HT-29 (cell line): ENCODE data around the gene GNPDA1. TPM values are rescaled to one million over a fixed set of nuclear protein-coding genes. Genes with fewer than 3 reads are reported as not detected.

ENCODE experiments used
- DNase-seq: peaks from one replicate; pipeline ENCODE4 v3.0.0-alpha.2; 2015; ENCODE audit warnings: low spot score
- total RNA-seq: library from RNA; depleted of rRNA; stranded (reverse); fragments of >200 nt; shearing (Covaris generic); gene quantifications from 2 replicates; pipeline ENCODE4 v1.2.3, GENCODE V29; 2014

The GNPDA1 gene
- total RNA-seq, 1 experiment from 2014 or later, result 34.0 TPM

GRCh38 chr5:141994511-141995136 lies 18.2 kb downstream of the GNPDA1 start:
- DNase-seq, result no peak

DNA sequence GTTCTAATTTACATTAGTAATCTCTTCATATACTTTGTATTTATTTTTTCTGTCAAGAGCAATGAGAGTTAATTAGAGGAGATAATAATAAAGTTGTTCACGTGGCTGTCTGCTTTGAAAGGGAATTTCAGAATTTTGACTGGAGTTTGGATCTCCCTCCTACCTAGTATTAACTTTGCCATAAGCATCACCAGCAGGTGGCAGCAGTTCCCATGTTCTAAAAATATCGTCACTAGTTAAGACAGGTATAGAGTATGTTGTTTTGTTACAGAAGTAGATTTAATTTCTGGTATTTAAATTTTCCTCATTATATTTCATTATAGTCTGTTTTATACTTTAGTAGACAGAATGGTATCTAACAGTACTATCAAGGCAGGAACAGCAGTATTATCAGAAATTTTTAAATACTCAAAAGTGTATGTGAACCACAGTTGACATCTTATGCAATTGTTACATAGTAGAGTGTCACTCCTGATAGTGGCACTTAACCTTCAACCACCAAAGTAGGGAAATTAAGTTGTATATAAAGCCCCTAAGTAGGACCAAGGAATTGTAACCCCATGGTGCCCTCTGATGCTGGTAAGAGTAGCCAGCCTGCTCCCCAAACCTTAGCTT lies 20.4 kb downstream of the GNPDA1 start:
- DNase-seq, result peak; percentile 89

- no peak for DNase-seq
These were observed 23.1 kb downstream of the GNPDA1 start for GRCh38 chr5:141989720-141990119.

DNA sequence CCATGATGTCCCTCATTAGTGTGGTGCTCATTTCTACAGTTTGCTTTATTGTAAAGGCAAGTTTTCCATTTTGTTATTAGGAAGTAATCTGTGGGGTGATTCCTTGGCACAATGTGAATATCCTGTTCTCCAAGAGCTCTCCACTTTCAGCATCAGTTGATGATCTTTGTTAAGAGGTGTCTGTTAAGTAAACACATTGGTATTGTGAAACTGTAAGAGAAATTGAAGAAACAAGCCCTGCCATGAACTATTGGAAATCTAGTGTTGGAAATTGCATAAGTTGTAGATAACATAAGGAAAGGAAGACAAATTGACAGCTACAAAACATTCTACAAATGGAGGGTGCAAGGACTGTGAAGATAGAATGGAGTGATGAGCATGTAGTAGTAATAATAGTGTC lies 26.8 kb downstream of the GNPDA1 start:
- no peak for DNase-seq

DNA sequence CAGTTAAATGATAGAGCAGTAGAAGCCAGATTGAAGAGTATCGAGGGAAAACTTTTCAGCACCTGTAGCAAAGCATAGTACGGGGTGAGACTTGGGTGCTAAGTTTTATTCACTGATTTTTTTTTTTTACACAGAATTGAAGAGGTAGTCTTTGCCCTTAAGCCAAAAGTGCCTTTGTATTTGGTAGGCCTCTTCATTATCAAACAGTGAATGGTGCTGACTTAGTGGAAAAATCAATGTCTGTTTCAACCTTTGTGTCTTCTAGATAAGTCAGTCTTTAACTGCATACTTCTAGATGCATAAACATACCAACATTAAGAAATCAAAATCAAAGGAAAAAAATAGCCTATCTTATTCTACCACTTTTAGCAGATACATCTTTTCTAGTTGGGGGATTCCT lies 30.2 kb downstream of the GNPDA1 start:
- no peak for DNase-seq

DNA sequence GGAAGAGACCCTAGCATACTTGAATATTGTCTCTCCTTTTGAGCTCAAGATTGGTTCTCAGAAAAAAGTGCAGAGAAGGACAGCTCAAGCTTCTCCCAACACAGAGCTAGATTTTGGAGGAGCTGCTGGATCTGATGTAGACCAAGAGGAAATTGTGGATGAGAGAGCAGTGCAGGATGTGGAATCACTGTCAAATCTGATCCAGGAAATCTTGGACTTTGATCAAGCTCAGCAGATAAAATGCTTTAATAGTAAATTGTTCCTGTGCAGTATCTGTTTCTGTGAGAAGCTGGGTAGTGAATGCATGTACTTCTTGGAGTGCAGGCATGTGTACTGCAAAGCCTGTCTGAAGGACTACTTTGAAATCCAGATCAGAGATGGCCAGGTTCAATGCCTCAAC lies 34.4 kb downstream of the GNPDA1 start:
- no peak for DNase-seq

DNA sequence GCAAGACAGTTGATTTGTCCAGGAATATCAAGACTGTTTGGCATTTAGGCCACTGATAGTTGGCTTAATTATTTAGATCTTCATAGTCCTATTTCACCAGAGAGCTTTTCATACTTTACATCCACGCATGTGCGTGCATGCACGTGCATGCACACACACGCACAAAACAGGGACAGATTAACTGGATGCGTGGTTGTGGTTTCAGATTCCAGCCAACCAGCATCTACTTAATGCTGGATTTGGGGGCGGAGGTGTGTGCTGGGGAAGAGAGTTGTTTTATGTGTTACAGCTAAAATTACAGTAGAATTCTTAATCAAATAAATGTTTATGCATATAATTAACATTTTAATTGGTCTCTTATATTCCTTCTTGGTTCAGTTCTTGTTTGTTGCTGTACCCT lies 36.7 kb downstream of the GNPDA1 start:
- DNase-seq, result no peak

- no peak for DNase-seq
These were observed 38.8 kb downstream of the GNPDA1 start for GRCh38 chr5:141973871-141974595.

DNA sequence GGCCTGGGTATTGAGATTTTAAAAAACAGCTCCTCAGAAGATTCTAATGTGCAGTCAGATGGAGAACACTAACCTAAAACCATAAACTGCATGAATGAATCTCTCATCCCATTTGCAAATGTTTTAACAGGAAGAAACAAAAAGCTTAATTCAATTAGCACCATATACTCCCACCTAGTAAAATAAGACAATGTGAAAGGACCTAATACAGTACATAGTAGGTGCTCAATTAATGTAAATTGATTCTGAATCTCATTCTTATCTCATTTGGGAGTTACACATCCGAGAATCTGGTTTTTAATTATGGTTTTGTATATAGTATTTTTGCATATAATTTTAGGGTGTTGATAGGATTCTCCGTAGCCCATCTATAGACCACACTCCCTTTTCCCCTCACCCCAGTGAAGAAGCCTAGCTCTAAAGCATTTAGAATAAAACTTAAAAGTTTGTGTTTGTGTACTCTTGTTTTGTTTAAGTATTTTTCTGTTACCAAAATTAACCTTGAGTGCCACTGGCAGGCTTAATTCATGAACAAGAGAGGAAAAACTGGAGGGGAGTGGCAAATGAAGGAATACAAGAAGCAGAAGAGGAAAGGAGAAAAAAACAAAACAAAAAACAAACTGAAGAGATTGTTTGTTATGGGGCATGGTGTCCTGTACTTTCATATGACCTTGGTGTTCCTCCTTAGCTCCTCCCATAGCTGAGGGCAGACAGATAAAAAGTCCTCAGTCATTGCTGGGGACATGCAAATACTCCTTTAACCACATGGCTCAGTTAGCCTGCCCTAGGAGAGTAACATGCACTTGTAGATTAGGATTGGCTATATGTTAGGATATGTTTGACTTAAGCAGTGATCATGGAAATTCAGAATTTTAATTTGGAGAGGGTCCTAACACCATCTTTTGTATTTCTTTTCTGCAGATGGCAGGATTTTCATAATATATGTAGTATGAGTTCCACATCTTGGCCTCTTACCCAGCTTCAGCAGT lies 42.8 kb downstream of the GNPDA1 start:
- peak; percentile 10 for DNase-seq

DNA sequence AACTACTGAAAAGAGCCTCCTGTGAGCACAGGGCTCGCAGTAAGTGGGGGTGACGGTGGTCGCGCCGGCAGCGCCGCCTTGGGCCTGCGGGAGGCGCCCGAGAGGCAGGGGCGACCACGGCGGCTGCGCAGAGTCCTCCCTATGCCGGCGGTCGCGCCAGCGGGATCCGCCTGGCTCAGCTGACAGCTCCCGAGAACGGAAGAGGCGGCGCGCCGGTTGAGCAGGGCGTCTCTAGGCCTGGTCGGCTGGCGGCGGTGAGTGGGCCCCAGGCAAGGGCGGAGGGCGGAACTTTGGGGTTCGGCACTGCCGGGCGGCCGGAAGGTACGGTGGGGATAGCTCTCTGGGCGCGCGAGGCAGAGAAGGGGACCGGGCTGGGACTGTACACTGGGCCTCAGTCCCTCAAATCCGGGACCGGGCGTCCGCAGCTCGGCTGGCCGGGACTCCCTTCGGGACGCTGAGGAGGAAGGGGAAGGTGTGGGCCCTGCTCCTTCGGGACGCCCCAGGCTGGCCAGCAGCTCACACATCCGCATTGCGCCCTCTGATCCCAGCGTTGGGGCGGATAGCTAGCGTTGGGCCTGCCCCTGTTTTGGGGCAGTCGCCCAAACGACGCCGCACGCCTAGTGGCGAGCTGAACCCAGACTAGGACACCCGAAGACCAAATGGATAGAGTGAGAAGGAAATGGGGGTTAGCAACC lies 43.8 kb downstream of the GNPDA1 start, which contains the start of gene RNF14:
RNF14 (plus strand) TSS at position 192 of the 695 bp plus-strand sequence. CDS start 4,484 bp downstream, outside the sequence.
- DNase-seq, result peak; percentile 96

- DNase-seq, result no peak
These were observed 45.9 kb downstream of the GNPDA1 start for GRCh38 chr5:141966963-141967333.

DNA sequence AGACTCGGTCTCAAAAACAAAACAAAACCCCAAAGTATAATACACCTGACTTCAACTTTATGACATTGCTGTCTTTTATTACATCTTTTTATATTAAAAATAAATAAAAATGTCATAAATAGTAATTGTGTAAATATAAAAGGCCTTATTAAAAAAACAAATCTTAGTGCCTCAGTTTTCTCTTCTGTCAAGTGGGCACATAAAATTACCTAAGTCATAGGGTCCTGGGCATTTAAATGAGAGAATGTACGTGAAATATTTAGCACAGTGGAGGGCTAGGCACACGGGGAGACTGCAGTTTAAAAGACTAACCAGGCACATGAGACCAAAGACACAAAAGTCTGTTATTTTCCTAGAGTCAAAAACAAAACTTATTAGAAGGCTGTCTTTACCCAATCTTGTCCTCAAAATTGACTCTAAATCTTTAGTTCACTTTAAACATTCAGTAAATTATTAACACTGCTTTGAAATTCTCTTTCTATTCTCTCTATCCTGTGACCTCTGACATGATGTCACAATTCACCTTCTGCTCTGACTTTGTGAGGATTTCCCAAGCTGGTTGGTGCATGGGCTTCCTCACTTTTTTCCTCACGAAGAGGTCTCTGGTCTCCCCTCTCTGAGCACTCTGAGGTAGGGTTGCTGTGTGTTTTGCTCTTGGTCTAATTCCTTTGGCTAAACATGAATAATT lies 46.4 kb downstream of the GNPDA1 start:
- no peak for DNase-seq

DNA sequence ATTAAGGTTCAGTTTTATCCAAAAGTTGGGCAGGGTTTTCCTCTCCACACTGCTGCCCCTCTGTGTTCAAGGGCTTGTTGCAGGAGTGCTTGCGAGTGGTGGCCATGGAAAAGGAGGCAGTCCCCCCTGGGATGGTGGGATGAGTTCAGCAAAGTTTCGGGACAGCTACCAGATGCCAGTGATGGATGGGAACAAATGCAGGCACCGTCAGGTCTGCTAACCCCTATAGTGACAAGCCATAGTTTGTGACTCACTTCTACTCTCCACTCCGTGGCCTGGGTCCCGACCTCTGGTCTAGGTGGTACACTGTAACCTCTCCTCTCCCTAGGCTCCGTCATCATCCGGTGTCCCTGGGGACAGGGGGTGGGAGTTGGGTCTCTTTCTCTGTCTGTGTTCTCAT lies 47.8 kb downstream of the GNPDA1 start:
- no peak for DNase-seq

- no peak for DNase-seq
These were observed 49.1 kb downstream of the GNPDA1 start for GRCh38 chr5:141963701-141964100.

DNA sequence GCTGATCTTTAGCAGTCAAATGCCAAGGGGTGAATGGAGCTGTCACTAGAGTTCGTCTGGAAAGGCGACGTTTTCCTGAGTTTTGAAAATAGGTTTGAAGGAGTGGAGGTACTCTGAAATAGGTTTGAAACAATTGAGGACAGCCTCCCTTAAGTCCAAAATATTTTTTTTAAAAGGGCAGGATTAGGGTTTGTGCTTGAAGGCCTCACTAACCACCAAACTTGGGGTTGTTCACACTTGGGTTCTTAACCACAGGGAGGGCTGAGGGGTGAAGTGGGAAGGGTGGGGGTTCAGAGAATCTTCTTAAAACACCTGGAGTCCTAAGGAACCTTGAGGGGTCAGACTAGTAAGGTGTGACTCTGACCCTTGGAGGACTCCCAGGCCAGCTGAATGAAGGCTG lies 51.4 kb downstream of the GNPDA1 start:
- DNase-seq, result no peak

DNA sequence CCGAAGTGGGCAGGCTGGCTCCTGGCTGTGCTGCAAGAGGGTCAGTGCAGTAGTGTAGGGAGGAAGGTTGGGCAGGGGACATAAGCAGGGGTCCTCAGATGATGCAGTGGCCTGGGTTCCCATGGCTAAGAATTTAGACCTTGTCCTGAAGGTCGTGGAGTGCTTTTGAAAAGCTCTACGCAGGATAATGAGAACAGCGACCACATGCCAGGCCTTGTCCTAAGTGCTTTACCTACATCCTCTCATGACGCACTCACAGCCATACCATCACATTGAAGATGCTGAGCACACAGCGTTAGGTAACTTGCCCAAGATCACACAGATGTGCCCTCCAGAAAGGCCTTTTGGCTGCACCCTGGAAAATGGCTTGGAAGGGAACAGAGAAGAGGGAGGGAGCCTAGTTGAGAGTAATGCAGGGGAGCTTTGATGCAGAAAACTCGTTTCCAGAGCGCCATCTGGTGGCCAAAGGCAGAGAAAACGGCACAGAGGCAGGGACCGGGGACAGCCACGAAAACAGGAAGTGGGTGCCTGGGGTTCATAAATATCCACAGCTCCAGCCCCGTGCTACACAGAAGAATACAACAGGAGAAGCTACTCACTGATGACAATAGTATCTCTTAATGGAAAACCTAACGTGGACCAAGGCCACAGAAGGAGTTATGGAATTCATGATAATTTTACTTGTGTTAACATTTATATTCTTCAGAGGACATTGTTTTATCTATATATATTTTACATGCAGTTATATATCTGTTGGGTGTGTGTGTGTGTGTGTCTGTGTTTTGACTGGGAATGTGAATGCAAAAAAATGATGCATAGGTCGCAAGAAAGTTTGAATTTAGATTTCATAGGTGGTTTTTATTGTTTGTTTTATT lies 52.1 kb downstream of the GNPDA1 start:
- DNase-seq, result peak; percentile 96

DNA sequence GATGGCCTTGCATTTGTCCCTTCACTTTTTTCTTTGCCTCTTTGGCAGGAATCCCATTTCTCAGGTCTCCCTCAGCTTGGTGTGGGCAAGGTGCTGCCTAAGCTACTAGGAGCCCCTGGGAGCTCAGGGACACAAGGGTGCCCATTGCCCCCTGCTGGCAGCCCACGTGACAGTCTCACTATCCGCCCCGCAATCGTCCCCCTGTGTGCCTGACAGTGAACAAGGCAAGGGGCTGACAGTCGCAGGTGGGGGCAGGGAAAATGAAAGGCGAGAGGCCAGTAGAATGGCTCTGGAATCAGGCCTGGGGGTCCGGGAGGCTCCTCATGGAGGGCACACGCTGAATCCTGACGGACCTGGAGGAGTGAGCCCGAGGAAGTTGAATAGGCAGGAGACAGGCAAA lies 52.8 kb downstream of the GNPDA1 start:
- no peak for DNase-seq

DNA sequence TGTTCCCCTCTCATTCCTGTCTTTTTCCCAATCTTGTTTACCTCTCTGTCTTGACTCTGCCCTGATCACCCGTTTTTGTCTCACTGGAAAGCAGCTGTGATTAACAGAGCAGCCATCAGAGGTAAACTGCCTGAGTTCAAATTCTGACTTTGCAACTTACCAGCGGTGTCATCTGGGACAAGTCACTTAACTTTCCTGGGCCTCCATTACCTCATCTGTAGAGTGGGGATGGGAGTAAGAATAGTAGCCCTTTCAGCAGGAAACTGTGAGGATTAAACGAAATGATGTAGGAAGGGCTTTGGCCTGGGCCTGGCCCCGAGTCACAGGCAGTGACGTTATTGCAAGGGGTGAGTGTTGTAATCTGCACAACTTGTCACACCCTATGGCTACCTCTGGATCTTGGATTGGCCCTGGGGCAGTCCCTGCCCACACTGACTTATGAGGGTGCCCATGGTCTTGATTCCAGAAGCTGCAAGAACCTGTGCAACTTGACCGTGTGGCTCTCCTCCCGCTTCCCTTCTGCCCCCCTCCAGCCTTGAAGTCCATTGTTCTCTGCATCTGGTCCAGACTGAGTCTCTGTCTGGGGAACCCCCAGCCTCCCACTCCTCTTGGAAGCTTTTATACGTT lies 54.2 kb downstream of the GNPDA1 start:
- no peak for DNase-seq

DNA sequence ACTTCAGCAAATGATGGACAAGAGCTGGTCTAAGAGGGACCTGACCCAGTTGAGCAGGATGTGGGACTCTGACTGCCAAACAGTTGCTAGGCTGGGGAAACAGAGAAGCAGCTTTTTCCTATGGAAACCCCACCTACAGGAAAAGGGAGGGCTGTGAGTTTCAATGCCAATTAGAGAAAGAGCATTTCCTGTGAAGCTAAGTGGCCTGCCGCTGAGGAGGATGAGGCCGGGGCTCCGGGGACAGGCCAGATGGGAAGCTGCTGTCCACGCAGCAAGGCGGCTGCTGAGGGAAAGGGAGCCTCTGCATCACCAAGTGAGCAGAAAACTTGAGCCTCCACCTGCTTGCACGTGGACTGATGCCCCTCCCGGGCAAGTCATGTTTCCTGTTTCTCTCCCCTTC lies 54.7 kb downstream of the GNPDA1 start, which contains the start of gene PCDH12:
PCDH12 (minus strand) TSS at position 90 of the 400 bp plus-strand sequence. CDS start 351 bp downstream, outside the sequence.
- DNase-seq, result no peak
